A673 (cell line): Measurements from ENCODE around the gene DDC.

Source experiments
- CTCF ChIP-seq: fragments of 300-800, 200-600 bp; sonication (generic); conservative IDR thresholded peaks from 2 replicates; pipeline ENCODE4 v1.5.1; 2017; ENCODE audit warnings: low read depth, mild to moderate bottlenecking, antibody characterized with exemption, low read length, moderate library complexity, mixed read lengths
- EZH2 ChIP-seq: fragments of 200-600 bp; sonication (generic); IDR thresholded peaks from 2 replicates; pipeline ENCODE4 v1.6.1; 2017; ENCODE audit warnings: borderline replicate concordance, low read depth, mild to moderate bottlenecking, mixed read lengths, antibody characterized with exemption, low read length; ENCODE audit not compliant: poor library complexity, severe bottlenecking

- TF ChIP-seq CTCF (no peak), EZH2 (no peak)
Measured at GRCh38 chr7:50562136-50562535, 3.1 kb downstream of the DDC start.
